ENCODE results near the gene NEURL1. TPM values are rescaled to one million over a fixed set of nuclear protein-coding genes. Genes with fewer than 3 reads are reported as not detected.

NEURL1 gene
- total and polyA plus RNA-seq, 2 experiments from 2014 or later, result 2.3 to 4.6 TPM

DNA sequence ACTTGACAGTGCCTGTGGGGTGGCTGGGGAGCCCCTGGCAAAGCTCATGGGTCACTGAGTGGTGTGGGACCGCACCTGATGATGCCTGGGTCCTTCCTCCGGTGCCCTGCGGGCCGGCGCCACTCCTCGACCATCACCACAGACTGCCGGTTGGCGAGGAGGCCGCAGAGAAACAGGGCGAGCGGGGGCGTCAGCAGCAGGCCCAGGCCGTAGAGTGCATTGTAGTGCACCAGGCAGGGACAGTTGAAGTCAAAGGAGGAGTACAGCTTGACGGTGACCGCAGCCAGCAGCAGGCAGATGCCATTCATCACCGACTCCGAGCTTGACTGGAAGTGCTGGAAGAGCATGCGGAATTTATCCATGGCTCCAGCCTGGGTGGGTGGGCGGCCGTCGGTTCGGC, 14.8 kb upstream of the NEURL1 start:
- Histone ChIP-seq H4K20me1 (ENCODE audit: insufficient read depth, poor library complexity, severe bottlenecking) (no peaks in the 10 kb centered on the region), H3K27me3 (no peaks in the 10 kb centered on the region), H3K9me3 (ENCODE audit: low read depth) (no peaks in the 10 kb centered on the region), H3K9me2 (replicated peaks; ENCODE audit: insufficient read depth) (no peaks in the 10 kb centered on the region), H3K27ac (no peak overlapping the region), H3K4me2 (no peak overlapping the region), H2AFZ (no peak overlapping the region), H3K4me3 (no peak overlapping the region), H3K4me1 (ENCODE audit: insufficient read depth) (no peaks in the 10 kb centered on the region), H3K79me2 (no peaks in the 10 kb centered on the region), H3K36me3 (replicated peaks; ENCODE audit: insufficient read depth, low read depth) (no peaks in the 10 kb centered on the region)
- no peak for DNase-seq (ENCODE audit: low spot score)
- WGBS (ENCODE audit: low lambda C conversion rate, missing lambda C conversion rate), result 94% methylated on average over 20 of the region's 22 CpGs
- TF ChIP-seq, protein P1, sequence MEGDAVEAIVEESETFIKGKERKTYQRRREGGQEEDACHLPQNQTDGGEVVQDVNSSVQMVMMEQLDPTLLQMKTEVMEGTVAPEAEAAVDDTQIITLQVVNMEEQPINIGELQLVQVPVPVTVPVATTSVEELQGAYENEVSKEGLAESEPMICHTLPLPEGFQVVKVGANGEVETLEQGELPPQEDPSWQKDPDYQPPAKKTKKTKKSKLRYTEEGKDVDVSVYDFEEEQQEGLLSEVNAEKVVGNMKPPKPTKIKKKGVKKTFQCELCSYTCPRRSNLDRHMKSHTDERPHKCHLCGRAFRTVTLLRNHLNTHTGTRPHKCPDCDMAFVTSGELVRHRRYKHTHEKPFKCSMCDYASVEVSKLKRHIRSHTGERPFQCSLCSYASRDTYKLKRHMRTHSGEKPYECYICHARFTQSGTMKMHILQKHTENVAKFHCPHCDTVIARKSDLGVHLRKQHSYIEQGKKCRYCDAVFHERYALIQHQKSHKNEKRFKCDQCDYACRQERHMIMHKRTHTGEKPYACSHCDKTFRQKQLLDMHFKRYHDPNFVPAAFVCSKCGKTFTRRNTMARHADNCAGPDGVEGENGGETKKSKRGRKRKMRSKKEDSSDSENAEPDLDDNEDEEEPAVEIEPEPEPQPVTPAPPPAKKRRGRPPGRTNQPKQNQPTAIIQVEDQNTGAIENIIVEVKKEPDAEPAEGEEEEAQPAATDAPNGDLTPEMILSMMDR (IDR thresholded peaks at IDR 0.05; ENCODE audit: poor library complexity), result no peak
- TF ChIP-seq EZH2 (IDR thresholded peaks at IDR 0.05; ENCODE audit: borderline replicate concordance), result no peak

DNA sequence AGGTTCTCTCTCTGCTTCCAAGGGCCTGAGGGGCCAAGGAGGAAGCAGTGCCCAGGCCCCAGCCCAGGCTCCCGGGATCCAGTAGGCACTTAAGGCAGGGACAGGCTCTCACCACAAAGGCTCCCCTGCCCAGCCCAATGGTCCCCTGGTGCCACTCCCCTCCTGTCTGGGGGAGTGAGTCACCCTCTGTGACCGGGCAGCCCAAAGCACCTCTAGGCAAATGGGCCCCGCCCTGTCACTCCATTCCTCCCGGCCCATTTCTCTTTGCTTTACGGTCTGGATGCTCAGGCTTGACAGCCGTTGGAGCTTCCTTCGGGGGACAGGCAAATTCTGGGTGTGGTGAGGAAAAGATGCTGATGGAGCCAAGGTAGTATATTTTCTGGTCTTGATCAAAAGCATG, 14.4 kb upstream of the NEURL1 start, which contains the start of gene CALHM3:
TSS of gene CALHM3 (minus strand) at position 106 of the 400 bp plus-strand sequence. CDS start 208 bp downstream, outside the sequence.
- 63% methylated on average over 7 of the region's 7 CpGs for WGBS (ENCODE audit: low lambda C conversion rate, missing lambda C conversion rate)
- Histone ChIP-seq H3K27ac (no peak within 1 kb of the TSS), H3K9me2 (replicated peaks; ENCODE audit: insufficient read depth) (no peaks in the 10 kb centered on the region), H3K27me3 (no peaks in the 10 kb centered on the region), H3K9me3 (ENCODE audit: low read depth) (no peaks in the 10 kb centered on the region), H3K79me2 (no peaks in the 10 kb centered on the region), H3K4me2 (no peak within 1 kb of the TSS), H3K36me3 (replicated peaks; ENCODE audit: insufficient read depth, low read depth) (no peaks in the 10 kb centered on the region), H4K20me1 (ENCODE audit: insufficient read depth, poor library complexity, severe bottlenecking) (no peaks in the 10 kb centered on the region), H3K4me3 (no peak within 1 kb of the TSS), H2AFZ (no peak within 1 kb of the TSS), H3K4me1 (ENCODE audit: insufficient read depth) (no peaks in the 10 kb centered on the region)
- TF ChIP-seq EZH2 (IDR thresholded peaks at IDR 0.05; ENCODE audit: borderline replicate concordance), result no peak
- TF ChIP-seq, protein P1 (IDR thresholded peaks at IDR 0.05; ENCODE audit: poor library complexity), result no peak
- no peak for TF ChIP-seq EZH2phosphoT487 (IDR thresholded peaks at IDR 0.05; ENCODE audit: low read depth, severe bottlenecking, unreplicated experiment)
- no peak for DNase-seq (ENCODE audit: low spot score)

DNA sequence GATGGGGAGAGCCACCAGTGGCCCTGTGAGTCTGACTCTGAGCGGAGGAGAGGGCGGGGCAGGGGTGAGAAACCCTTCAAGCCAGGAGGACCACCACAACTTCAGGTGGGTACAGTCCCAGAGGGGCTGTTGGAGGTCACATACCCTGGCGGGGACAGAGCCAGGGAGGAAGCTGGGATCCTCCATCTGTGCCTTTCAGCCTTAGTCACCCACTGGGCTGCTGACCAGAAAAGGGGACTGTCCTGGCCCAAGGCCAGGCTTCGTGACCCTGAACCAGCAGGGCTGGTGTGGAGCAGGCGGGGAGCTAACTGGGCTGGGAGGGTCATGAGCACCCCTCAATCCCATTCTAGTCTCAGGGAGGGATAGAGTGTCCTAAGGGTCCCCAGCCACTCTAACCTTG, 13.0 kb upstream of the NEURL1 start:
- Histone ChIP-seq H3K9me3 (ENCODE audit: low read depth) (no peaks in the 10 kb centered on the region), H3K4me1 (ENCODE audit: insufficient read depth) (no peaks in the 10 kb centered on the region), H3K4me2 (no peak overlapping the region), H3K9me2 (replicated peaks; ENCODE audit: insufficient read depth) (no peaks in the 10 kb centered on the region), H3K36me3 (replicated peaks; ENCODE audit: insufficient read depth, low read depth) (no peaks in the 10 kb centered on the region), H3K4me3 (no peak overlapping the region), H4K20me1 (ENCODE audit: insufficient read depth, poor library complexity, severe bottlenecking) (no peaks in the 10 kb centered on the region), H2AFZ (no peak overlapping the region), H3K27ac (no peak overlapping the region), H3K27me3 (no peaks in the 10 kb centered on the region), H3K79me2 (no peaks in the 10 kb centered on the region)
- DNase-seq (ENCODE audit: low spot score), result no peak
- TF ChIP-seq, protein P1 (IDR thresholded peaks at IDR 0.05; ENCODE audit: poor library complexity), result no peak
- no peak for TF ChIP-seq EZH2 (IDR thresholded peaks at IDR 0.05; ENCODE audit: borderline replicate concordance)
- TF ChIP-seq EZH2phosphoT487 (IDR thresholded peaks at IDR 0.05; ENCODE audit: low read depth, severe bottlenecking, unreplicated experiment), result no peak
- 84% methylated on average over 5 of the region's 5 CpGs for WGBS (ENCODE audit: low lambda C conversion rate, missing lambda C conversion rate)

All from hepatocyte (in vitro differentiated cells).